Effector CD4-positive, alpha-beta T cell (primary cell): ENCODE data around the gene LAMB2. TPM values are rescaled to one million over a fixed set of nuclear protein-coding genes. Genes with fewer than 3 reads are reported as not detected.

Source experiments
- DNase-seq: peaks from one replicate; pipeline ENCODE4 v3.0.0-alpha.2; 2020
- total RNA-seq: gene quantifications from one replicate; lab custom pipeline; 2026; lab: John Stamatoyannopoulos, UW

Gene LAMB2
- total RNA-seq, result not detected

DNA sequence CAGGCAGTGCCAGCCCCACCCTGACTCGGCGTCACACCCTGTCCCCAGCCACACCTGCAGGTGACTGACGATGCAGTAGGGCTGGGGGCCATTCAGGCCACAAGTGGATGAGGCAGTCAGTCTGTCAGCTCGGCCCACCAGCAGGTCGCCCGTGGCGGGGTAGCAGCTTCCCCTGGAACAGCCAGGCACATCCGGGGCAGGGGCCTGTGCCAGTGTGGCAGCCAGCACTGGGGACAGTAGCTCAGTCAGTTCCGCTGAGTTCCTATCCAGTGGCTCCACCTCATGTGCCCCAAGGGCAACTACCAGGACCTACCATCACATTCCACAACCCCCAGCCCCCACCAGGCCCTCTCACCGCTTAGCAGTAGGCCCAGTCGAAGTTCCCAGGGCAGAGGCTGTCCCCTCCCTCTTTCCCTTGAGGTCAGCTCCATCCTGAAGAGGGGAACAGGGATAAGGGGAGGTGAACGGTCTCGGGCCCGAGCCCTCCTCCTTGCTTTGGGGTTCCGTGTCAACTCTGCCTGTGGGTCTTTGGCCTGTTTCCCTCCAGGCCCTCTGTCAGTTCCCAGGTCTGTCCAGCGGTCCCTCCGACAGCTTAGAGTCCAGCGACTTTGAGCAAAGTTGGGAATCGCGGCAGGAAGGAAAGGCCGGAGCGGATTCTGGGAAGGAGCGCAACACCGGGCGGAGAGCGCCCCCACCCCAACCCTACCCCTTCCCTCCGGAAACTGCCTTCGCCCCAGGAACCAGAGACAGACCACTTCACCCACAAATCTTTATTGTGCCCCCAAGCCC, at the start of gene LAMB2:
TSS of gene LAMB2 (minus strand) at position 614 of the 789 bp plus-strand sequence. CDS start at position 431, 183 bp downstream.
- no peak for DNase-seq

DNA sequence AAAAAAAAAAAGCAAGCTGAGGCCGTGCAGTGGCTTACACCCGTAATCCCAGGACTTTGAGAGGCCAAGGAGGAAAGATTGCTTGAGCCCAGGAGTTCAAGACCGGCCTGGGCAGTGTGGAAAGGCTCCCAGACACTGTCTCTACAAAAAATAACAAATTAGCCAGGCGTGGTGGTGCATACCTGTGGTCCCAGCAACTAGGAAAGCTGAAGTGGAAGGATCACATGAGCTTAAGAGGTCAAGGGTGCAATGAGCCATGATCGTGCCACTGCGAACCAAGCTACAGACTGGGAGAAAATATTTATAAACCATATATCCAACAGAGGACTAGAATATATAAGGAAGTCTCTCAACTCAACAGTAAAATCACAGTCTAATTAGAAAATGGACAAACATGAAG, 48.5 kb upstream of the LAMB2 start:
- DNase-seq, result no peak

DNA sequence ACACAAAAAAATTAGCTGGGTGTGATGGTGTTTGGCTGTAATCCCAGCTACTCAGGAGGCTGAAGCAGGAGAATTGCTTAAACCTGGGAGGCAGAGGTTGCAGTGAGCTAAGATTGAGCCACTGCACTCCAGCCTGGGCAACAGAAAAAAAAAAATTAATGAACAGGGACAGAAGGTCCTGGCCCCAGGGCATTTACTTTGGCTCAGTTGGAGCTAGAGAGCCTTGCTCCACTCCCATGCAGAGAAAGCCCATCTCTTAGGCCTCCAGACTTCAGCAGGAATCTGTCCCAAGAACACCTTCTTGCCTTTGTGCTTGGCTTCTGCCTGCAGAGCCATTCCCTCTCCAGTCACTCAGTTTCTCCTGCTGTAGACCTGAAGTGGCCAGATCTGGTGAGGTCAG, 47.3 kb upstream of the LAMB2 start:
- DNase-seq, result no peak

DNA sequence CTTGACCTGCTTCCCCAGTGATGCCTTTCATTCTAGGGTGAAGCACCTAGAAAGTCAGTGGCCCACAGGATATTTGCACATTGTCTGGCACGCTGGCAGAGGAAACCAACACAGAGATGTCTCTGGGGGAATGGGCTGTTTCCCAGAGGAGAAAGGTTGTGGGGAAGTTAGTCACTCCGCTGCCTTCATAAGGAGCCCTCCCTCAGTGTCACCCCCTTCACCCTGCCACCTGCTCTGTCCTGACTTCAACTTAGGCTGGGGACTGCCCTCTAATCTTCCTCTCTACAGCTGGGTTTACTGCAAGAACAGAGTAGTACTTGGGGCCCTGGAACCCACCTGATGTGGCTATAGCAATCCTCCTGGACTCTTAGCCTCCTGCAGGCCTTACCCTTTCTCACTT, 44.2 kb upstream of the LAMB2 start:
- DNase-seq, result no peak

DNA sequence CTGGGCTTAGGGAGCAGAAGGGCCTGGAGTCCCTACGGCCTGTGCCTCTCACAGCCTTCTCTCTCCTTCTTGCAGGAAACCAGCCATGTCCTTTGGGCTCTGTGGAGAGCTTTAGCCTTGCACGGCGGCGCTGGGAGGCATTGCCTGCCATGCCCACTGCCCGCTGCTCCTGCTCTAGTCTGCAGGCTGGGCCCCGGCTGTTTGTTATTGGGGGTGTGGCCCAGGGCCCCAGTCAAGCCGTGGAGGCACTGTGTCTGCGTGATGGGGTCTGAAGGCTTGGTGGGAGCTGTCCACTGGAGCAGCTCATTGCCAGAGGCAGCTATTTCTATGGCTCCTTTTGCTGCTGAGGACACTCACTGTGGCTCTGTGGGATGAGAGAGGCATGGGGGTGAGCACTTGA, 42.7 kb upstream of the LAMB2 start:
- no peak for DNase-seq

DNA sequence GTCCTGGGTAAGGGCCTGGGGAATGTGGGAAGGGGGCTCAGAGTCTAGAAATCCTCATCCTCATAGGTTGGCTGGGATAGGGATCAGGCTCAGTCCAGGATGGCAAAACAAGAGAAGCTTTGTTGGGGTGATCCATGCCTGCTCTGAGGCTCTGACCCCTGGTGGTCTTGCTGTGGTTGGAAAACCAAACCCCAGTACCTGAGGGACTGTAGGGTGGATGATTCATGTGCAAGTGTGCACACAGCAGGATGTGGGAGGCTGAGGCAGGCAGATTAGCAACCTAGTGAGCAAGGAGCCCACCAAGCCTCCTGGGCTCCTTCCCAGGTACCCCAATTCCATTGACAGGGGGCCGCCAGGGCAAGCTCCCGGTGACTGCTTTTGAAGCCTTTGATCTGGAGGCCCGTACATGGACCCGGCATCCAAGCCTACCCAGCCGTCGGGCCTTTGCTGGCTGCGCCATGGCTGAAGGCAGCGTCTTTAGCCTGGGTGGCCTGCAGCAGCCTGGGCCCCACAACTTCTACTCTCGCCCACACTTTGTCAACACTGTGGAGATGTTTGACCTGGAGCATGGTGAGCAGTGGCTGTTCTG, 41.6 kb upstream of the LAMB2 start:
- no peak for DNase-seq

DNA sequence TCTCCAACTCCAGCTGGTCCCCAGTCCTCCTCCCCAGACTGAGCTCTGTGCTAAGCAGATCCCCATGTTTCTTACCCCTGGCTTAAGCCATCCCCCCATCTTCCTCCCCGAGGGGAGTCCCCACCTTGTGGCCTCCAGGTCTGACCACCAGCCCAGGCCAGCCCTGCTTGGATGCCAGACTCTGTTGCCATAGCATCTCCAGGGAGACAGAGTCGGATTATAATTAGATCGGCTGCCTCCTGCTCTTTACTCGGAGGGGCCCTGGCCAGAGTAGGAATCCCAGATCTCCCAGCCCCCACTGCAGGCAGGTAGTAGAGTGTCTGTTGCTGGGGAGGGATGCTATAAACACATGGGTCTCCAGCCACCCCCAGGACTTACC, 40.9 kb upstream of the LAMB2 start:
- DNase-seq, result no peak

DNA sequence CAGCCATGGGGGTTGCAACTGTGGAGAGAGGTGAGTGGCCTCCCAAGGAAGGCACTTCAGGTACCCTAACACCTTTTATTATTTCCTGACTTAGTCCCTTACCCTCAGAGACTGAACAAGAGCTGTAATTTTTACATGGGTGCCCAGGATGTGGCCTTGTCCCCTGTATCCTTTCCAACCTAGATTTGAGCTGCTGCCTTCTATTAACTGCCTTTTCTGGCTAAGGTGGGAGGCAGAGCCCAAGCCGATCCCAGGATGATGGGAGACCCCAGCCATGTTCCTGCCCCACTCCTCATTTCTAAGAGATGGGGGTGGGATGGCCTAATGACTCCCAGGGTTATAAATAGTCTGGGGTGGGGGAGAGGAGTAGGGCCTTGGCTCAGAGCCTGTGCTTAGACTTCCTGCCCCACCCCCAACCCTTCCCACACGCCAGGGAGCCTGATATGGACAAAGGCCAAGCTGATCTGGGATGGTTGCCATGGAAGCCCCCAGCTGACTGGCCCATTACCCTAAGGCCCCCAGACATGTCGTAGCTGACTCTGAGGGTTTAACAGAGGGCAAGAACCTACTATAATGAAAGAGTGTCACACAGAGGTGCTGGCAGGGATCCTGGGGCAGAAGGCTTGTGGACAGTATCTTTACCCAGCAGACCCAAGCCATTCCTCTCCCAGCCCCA, 40.4 kb upstream of the LAMB2 start:
- DNase-seq, result no peak

DNA sequence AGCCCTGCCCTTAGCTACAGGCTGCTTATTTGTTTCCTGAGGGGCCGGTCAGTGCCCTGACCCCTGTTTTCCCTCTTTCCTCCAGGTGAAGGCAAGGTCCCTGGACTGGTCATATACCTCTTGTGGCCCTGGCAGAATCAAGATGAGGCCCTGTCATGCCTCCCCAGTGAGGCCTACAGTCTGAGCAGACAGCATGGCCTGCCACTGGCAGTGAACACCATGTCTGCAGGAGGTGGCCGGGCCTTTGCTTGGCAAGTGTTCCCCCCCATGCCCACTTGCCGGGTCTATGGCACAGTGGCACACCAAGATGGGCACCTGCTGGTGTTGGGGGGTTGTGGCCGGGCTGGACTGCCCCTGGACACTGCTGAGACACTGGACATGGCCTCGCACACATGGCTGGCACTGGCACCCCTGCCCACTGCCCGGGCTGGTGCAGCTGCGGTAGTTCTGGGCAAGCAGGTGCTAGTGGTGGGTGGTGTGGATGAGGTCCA, 39.7 kb upstream of the LAMB2 start:
- no peak for DNase-seq

DNA sequence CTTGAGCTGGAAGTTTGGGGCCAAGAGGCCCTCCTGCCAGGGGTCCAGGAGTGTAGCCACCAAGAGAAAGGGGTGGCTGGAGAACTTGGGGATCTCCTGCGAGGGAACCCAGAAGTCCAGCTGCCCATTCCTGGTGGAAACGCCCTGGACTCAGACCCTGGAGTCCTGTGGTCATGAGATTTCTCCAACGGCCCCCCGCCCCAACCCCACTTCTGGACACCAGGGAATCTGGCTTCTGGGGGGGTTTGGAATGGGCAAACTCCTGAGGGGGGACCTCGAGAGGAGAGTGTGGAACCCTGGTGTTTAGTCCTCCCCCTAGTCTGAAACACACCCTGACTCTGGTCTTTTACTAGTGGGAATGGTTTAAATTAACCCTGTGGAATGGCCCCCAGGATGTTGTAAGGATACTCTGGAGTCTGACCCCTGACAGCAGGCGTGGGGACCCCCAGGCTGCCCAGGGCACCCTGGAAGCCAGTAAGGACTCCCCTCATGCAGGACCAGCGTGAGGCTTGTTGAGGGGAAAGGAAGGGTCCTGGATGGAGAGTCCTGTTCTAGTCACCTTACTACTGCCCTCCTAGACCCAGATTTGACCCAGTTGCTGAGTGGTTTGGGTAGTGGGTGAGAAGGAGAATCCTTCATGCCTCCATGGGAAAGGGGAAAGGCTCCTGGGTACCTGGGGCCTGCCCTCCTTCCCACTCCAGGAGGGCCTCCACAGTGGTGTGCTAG, 39.1 kb upstream of the LAMB2 start:
- DNase-seq, result no peak

DNA sequence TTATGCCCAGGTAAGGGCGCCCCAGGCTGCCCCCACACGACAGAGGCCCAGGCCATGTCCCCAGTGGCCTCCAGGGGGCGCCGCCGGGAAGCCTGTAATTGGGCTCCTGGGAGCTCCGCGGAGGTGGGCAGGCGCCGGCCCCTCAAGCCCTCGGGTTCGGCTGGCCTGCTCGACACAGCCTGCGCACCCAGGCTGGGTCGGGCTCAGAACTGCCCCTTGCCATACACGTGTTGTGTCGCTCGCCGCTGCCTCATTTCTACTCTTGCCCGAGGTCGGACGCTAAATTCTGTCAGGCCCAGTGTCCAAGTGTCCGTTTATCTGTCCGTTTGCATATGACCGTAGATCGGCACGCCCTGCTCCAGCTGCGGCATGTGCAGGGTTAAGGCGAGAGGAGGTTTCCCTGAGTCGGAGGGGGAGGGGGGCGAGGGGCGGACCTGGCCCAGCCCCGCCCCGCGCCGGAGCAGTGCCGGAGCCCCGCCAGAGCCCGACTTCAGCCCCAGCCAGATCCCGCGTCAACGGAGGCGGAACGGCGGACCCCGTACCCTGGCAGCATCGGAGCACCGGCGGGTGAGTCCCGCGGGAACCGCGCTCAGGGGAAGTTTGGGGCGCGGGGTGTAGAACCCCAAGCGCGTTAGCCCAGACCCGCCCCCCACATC, 38.4 kb upstream of the LAMB2 start, which contains the start of gene KLHDC8B:
TSS of gene KLHDC8B (plus strand) at position 480 of the 656 bp plus-strand sequence. CDS start 1,172 bp downstream, outside the sequence.
- DNase-seq, result peak; percentile 75

DNA sequence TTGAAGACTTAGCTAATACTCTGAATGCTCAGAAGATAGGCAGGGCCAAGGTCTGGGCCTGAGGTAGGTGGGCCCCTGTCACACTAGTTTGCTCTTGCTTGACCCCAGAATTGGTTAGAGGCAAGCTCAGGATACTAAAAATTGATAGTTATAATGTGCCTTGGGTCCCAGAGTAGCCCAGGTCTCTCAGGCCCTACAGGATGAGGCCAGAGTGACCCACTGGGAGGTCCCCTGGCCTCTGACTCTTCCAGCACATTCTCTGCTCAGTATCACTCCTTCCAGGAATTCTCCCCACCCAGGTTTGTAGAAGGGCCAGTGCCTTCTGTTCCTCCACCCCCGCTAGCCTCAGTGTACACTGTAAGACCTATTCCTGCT, 37.9 kb upstream of the LAMB2 start:
- DNase-seq, result no peak

DNA sequence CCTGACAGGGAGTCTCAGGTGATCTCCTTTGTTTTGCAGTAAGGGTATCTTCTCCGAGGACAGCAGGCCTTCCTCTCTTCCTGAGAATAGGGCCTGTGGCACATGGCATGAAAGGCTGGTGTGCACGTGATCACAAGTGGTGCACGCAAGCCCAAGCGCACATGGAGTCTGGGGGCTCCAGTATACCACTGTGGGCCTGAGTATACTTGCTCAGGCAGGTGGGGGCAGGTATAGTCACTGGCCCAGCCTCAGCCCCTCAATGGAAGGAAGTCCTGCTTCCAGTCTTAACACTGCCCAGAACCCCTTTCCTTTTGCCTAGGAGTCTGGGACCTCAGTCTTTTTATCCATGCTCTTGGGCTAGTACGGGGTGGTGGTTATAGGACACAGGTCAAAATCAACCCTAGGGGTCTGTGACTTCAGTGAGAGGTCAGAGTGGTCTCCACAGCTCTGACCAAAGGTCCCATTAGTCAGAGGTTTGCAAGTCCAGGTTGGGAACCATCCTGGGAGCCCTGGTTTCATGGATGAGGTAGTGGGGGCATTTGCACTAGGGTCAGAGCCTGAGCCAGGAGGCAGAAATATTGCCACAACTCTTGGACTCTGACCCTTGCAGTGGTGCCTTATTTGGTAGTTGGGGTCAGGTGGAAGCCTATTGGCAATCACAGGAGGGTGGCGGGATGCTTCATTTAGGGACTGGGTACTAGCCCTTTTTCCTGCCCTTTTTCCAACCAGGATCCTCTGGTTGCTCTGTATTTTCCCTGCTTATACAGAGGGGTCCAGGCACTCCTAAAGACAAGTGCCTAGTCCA, 34.1 kb upstream of the LAMB2 start:
- no peak for DNase-seq

DNA sequence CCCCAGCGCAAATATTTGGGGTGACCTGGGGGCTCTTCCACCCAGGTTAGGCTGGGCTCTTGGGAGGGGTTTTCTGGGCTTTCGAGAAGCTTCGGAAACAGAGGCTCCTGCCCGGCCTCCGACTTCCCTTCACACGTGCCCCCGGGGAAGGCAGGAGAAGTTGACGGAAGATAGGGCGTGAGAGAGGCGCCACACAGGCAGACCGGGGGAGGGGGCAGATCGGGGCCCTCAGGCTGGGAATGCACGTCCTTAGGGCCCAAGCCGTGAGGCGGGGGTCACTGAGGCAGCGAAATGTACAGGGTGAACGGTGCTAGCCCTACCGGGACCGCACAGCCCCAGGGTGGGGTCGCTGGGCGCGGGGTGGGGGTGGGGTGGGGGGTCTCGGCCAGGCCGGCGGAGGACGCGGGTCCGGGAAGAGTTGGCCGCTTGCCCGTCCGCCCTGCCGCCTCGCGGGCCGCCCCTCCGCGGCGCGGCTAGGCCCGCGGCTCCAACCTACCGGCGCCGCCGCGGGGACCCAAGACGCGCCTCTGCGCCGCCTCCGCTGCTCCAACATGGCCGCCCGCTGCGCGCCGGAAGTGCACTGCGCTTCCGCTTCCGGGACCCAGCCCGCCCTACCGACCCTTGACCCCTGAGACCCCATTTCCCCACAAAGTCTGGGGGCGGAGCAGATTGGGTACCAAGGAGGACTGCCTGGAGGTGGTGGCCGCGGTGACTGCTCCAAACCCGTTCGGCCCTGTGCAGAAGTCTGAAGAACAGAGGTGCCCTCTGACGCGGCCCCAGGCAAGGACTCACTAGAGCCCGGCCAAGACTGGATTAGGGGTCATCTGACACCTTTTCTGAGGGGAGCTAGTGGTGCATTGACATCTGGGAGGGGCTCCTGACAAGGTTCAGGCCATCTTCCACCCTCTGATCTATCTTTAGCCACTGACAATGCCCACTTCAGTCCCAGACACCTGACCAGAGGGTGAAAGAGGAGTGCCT, 33.2 kb upstream of the LAMB2 start, which contains the start of gene CCDC71:
TSS of gene CCDC71 (minus strand) at position 561 of the 981 bp plus-strand sequence. CDS start 2,123 bp downstream, outside the sequence.
- DNase-seq, result peak; percentile 53

DNA sequence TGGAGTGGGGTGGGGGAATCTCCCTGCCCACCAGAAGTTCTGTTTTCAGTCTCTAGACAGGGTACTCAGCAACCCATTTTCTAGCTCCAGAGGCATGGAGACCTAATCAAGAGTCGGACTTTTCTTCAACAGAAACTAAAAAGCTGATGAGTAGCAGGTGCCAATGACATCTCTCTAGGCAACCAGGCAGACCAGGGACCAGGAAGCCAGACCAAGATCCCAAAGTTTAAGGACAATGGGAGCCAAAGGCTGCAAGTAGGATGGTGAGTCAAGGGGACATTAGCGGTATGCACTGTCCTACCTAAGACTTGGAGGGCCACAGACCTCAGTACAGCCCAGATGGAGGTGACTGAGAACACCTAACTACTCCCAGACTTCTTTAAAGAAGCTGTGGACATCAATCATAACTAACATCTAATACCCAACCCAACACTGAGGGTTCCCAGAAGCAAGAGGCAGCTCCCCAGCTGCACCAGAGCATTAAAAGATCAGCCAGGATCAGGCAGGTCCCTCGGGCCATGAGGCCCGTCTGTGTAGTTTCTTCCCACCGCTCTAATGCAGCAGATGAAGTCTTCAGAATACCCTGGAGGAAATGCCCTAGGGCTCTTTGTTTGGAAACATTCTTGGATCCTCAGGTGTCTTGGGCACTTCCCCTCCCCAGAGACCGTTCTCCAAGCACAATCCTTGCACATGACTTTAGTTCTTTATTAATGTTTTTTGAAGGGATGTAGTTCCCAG, 32.3 kb upstream of the LAMB2 start:
- DNase-seq, result no peak

DNA sequence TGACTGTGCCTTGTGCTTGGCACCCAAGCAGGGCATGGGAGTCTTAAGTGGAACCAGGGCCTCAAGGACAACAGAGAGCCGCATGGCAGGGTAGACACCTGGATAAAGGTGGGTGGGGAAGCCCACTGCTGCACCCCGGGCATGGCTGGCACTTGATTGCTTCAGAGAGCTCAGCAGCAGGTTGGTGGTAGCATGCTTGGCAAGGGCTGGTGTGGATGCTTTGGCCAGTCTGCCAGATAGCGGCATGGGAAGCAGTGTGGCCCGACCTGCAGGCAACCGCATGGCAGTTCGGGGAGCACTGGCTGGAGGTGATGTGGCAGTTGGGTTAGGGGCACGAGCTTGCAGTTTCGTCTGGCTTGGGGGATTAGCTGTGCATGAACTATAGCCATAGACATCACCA, 30.8 kb upstream of the LAMB2 start:
- no peak for DNase-seq

DNA sequence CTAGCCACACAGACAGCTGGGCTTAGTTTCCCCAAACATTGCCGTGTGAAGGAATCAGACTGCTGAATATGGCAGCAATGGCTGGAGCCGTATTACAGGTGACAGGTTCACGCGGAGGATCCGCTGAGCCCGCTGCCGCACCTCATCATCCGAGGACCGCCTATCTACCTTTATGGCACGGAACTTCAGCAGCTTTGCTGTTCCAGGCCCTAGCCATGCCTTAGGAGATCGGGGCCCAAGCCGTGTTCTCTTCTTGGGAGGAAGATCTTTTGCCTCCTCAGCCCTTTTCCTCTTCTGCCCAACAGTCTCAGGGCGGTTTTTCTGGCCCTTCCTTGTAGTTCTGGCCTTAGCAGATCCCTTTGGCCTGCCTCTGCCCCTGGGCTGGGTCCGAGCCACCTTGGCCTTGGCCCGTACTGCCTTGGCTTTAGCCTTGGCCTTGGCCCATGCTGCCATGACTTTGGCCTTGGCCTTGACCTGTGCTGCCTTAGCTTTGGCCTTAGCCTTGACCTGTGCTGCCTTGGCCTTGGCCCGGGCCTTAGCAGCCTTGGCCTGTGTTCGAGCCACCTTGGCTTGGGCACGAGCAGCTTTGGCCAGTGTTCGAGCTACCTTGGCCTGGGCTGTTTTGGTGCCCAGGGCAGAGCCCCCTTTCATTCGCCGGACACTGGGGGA, 30.0 kb upstream of the LAMB2 start:
- DNase-seq, result no peak

DNA sequence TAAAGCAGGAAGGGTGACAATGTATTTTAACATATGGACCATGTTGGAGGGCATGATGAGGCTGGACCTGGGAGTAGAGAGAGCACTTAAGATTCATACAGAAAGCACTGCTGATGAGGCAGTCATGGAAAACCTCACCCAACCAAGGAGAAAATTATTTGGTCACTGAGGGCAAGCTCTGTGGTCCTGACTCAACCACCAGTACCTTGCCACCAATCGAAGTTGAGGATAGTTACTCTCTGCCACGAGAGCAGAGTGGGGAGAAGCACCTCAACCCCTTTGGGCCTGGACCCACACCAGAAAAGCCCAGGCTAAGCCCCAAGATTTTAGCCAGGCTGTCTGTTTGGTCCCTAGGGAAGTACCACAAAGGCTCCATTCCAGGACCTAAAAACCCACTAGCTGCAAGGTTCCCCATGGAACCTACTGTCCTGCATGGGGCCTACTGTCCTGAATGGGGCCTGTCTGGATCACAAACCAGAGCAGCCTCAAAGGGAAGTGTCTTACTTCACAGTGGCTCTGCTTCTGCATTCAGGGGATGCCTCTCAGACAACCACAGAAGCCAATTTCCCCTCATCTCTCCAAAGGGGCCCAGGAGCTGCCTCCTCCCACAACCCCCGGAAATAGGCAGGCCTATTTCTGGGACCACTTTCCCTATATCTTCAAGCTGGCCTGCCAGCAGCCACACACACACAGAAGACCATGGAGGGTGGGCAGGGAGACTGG, 29.1 kb upstream of the LAMB2 start:
- no peak for DNase-seq
